GM21723 (cell line): ENCODE measurements around the gene RASA4B.
A peak's percentile ranks its signal among the peaks of the same experiment; 100 is the strongest.
"Not testable (repeated sequence)": the region's sequence is repeated elsewhere in the genome, so short reads cannot be mapped to it uniquely, and the experiment has no call there.

Source experiments
- ATAC-seq: cut with Tn5 transposase; IDR thresholded peaks from one replicate; pipeline ENCODE4 v1.9.1; 2021; ENCODE audit warnings: mild to moderate bottlenecking, moderate library complexity; ENCODE audit not compliant: unreplicated experiment

RASA4B gene

DNA sequence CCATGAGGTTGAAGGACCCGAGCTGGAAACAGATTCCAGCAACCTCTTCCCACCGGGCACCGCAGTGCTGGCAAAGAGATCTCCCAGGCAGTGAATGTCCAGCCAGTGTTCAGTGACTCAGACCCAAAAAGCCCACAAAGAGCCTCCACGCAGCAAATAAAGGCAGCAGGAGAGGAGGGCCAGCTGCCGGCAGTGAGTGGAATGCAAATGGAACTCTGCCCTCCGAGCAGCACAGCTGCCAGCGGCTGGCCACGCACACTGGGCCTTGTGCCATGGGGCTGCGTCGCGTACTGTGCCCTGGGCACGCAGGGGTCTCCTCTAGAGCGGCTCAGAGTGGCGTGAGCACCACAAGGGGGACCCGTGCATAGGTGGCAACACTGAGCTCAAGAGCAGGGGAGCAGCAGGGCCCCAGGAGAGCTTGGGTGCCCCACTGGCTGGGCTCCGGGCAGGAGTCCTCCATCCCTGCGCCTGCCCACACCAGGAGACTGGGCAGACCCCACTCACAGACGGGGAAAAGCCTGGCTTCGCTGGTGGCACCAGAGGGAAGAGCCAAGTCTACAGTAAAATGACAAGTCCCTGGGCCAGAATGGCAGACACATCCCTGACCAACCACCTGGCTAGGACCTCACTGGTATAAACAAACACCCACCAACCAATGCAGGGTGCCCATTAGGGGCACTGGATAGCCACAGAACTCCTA is 42.7 kb downstream of the RASA4B start:
- not testable (repeated sequence) for ATAC-seq

DNA sequence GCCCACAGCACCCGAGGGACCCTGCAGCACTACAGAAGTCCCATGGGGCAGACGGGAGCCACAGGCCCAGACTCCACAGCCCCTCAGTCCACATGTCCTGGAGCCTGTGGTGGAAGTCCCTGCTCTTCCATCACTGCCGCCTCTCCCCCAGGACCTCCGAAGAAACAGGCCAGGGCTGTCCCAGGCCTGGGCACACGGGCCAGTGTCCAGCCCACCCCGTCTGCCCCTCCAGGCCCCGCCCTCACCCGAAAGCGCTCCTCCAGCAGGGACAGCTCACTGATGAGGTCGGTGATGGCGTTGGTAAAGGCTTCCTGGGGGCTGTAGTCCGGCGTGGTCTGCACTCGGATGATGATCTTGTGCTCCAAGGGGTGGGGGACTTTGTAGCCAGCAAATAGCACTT is 43.5 kb downstream of the RASA4B start:
- not testable (repeated sequence) for ATAC-seq

DNA sequence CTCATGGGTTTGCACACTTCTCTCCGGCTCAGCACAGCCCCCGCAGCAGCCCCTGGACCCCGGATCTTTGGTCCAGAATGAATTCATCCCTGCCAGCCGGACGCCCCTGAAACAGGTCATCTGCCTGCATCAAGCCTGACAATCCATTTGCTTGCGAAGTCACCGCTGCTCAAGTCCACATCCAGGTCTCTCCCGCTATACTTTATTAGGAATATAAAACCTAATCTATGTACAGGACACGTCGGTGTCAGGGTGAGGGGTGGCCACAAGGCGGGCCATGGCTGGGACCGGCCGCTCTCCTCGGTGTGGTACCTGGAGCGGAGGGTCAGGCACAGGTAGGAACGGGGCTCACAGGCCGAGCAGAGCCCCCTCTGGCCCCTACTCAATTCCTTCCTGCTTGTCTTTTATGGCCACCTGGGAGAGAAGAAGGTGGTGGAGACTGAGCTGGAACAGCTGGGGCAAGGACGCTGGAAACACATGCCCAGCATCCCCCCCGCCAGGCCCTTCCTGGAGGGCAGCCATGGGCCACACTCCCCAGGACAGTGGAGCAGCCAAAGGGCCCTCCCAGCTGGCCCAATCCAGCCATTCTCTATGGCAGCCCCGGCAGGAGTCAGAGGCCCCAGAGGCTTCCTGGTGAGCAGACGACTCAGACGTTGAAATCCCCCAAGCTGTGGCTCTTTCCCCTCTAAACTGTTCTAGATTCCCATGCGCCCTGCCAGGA is 44.1 kb downstream of the RASA4B start:
- no peak for ATAC-seq

DNA sequence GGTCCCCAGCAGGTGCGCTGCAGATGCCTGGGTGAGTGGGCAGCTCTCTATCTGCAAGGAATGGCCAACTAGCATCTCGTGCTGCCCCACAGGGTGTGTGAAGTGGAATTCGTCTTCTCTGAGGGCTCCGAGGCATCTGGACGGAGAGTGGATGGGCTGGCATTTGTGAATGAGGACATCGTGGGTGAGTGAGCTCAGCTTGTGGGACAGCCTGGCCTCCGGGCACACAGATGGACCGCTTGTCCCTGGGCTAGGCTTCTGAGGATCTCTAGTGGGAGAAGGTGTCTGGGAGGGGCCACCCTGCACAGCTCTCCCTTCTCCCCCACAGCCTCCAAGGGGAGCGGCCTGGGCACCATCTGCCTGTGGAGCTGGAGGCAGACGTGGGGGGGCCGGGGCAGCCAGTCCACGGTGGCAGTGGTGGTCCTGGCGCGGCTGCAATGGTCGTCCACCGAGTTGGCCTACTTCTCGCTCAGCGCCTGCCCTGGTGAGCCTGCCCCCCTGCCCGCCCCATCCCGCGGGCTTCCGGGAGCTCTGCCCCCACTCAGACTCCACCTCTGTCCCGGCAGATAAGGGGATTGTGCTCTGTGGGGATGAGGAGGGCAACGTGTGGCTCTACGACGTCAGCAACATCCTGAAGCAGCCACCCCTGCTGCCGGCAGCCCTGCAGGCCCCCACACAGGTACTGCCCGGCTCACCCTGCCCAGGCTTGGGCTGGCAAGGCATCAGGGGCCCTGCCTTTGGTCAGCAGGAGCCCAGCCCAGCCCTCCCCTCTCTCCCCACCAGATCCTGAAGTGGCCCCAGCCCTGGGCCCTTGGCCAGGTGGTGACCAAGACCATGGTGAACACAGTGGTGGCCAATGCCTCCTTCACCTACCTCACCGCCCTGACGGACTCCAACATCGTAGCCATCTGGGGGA is 45.2 kb downstream of the RASA4B start:
- ATAC-seq: no peak

DNA sequence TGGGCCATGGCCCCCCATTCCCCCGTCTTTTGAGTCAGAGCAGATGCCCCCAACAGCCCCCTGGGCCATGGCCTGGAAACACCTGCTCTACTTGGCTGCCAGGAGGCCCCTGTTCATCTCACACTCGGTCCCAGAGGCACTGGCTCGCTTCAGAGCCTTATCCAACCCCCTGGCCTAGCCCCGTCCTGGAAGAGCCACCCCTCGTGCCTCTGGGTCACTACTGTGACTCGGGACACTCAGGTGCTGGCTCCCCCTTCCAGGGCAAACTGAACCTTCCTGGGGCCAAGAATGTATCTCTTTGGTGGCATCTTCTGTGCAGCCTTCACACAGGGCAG is 45.8 kb downstream of the RASA4B start:
- ATAC-seq: no peak

DNA sequence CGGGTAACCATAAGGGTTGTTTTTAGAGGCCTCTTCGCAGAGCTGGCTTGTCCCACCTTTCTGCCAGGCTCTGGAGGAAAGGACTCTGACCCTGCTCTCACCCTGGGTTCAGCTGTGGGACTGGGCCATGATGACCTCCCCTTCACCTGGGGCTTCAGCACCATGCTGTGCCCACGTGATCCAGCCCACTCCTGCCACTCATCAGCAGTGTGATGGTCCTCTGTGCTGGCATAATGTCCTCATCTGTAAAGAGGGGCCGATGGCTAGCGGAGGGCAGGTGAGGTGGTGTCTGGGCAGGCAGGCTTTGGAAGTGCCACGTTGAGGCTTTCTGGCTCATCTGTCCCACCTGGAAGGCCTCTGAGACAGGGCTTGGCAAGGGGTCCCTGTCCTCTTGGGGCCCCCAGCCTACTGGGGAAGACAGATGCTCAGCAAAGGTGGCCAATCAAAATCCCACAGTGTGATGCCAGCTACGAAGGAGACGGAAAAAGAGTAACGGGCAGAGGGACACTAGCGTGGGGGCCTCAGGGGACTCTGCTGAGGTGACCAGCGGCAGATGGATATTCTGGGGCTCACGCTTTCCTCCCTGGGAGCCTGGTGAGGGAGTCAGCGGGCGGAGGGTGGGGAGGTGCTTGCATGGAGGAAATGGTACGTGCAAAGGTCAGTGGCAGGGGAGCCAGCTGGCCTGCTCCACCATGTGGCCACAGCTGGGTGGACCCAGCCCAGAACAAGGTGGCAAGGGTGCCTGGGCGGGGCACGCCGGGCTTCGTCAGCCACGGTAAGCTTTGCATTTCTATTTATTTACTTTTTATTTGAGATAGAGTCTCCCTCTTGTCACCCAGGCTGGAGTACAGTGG is 47.4 kb downstream of the RASA4B start:
- ATAC-seq: no peak

DNA sequence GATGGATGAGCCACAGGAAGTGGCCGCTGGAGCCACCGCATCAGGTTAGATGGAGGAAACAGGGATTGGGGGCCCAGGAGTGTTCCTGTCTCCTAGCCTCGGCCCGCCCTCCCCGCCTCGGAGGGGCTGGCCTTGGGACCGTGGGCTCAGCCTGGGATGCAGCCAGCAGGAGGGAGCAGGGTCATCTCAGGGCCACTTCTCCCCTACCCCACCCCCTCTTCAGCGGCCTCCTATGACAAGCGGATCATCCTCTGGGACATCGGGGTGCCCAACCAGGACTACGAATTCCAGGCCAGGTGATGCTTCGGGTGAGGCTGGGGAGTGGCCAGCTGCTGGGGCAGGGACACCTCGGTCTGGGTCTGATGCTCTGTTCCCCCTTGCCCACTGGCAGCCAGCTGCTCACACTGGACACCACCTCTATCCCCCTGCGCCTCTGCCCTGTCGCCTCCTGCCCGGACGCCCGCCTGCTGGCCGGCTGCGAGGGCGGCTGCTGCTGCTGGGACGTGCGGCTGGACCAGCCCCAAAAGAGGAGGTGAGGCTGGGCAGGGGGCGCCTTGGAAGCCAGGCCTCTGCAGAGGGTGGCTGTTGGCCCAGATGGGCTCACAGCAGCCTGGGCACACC is 48.1 kb downstream of the RASA4B start:
- ATAC-seq: no peak

DNA sequence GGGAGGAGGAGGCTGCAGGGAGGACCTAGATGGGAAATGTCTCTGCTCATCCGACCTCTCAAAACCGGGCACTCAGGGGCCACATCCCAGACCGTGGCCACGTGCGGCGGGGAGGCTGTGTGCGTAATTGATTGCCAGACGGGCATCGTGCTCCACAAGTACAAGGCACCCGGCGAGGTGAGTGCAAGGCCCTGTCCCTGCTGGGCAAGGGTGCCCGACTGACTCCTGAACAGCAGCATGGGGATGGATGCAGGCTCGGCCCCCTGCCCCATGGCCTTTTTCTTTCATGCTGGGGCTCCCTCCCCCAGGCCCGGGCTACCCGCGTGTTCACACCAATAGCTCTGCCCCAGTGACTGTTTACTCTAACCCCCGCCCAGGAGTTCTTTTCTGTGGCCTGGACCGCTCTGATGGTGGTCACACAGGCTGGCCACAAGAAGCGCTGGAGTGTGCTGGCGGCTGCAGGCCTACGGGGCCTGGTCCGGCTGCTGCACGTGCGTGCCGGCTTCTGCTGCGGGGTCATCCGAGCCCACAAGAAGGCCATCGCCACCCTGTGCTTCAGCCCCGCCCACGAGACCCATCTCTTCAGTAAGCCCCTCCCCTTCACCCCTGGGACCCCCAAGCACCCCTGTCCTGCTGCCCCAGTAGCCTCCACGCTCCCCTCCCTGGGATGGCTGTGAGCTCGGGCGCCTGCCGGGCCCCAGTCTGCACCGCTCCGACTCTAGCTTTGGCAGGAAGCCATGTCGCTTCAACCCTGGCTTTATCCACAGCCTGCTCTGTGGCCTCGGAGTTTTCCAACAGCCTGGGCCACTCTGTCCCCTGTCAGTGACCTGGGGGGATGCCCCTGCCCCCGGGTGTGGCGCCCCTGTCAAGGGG is 48.9 kb downstream of the RASA4B start:
- no peak for ATAC-seq

DNA sequence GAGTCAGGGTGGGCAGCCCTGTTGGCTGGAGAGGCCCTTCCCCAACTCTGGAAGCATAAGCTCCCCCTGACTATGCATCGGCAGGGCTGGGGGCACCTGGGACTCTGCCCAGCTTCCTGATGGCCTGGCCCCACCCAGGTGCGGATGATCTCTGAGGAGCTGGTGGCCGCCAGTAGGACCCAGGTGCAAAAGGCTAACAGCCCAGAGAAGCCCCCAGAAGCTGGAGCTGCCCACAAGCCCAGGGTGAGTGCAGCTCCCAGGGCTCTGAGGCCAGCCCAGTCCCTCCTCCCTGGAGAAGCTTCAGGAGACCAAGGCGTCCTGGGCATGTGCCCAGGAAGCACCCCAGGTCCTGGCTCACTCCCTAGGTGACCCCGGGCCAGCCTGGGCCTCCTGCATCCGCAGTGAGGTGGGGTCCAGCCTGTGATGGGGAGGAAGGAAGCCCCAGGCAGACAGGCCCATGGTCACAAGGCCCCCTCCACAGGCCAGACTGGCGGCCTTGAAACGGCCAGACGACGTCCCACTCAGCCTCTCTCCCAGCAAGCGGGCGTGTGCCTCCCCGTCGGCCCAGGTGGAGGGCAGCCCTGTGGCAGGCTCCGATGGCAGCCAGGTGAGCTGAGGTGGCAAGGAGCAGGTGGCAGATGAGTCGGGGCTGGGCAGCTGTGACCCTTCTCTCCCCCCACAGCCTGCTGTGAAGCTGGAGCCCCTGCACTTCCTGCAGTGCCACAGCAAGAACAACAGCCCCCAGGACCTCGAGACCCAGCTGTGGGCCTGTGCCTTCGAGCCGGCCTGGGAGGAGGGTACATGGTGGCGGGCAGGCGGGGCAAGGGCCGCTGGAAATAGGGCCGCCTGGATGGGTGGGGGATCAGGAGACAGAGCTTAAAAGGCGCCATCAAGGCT is 49.7 kb downstream of the RASA4B start:
- no peak for ATAC-seq

DNA sequence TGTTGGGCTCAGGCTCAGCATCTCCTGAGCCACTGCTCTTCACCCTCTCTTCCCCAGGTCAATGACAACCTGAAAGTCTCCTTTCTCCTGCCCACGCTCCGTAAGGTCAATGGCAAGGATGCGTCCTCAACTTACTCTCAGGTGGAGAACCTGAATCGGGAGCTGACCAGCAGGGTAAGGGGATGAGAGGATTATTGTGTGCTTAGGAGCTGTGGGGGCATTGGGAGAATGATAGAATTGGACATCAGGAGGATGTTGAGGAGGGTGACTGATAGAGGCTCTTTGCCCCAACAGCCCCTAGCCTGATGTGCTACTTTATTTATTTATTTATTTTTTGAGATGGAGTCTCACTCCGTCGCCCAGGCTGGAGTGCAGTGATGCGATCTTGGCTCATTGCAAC is 51.5 kb downstream of the RASA4B start:
- ATAC-seq: no peak

DNA sequence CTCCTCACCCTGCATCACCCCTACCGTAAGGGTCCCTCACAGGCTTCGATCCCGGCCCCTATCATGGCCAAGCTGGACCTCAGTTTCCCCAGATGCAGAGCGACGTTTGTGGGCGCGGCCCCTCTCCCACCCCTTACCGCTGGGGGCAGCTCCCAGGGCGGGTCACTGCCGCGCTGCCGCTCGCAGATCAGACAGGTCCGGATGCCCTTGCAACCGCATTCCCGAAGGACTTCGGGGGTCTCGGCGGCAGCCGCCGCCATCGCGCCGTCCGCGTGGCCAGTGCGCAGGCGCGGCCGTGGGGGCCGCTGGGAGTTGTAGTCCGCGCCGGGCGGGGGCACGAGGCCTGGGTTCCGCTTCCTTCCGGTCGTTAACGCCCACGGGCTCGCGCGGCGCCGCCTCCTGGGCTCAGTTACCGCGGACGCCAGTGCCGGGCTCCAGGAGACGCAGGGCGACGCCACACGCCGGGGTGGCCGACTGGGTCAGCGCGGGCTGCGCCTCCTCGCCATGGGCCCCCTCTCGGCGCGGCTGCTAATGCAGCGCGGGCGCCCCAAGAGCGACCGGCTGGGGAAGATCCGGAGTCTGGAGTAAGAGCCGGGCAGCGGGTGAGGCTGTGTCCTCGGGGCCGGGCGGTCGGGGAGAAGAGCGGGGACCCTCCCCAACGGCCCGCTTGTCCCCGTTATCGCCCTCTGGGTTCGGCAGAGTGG is 52.8 kb downstream of the RASA4B start, which contains the start of the genes ALKBH4 and LRWD1:
Gene ALKBH4, minus strand, starts transcription at position 287 of the 704 bp plus-strand sequence. Its CDS starts 27 bp downstream, at position 260.
Gene LRWD1, plus strand, starts transcription at position 408 of the 704 bp plus-strand sequence. Its CDS starts 97 bp downstream, at position 505.
- peak; percentile 79 for ATAC-seq

DNA sequence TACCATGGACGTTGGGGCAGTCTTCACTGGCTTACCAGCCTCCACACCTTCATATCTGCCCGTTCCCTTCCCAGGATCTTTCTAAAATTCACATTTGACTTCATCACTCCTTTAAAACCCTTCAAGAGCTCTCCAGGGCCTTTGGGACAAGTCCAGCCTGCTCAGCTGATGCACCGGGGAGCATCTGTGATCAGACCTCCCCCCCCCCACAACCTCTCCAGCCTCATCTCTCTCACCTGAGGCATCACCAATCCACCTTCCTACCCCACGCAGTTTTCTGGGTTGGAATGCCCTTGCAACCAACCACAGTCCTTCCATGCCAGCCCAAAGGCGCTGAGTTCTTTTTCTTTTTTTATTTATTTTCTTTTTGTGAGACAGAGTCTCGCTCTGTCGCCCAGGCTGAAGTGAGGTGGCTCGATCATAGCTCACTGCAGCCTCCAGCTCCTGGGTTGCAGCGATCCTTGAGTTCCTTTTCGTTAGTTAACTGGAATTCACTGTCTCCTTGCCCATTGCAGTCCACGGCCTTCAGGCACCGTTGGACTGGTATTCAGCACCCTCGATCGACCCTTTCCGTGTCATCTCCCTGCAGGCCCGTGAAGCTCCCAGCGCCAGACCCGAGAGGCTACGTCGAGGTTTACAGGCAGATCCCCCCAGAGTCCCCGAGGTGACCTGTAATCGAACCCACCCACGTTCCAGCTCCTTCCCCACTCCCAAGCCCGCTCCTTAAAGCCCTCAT is 53.6 kb downstream of the RASA4B start:
- ATAC-seq: peak; percentile 5

DNA sequence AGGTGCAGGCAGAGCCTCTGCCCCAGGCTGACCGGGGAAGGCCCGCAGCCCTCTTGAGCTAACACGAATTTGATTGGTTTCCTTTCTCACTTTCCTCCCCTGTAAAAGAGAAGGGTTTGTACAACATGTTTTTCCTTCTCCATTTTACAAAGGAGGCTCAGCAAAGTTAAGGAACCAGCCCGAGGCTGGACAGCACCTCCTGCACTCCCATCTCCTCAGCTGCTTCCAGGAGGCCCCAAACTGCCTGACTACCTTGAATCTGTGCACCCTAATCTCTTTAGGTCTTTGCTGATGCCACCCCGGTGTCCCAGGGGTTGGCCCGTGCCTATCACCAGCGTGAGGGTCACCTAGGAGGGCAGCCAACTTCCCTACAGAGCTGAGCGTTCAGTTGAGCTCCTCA is 57.1 kb downstream of the RASA4B start:
- ATAC-seq: no peak

DNA sequence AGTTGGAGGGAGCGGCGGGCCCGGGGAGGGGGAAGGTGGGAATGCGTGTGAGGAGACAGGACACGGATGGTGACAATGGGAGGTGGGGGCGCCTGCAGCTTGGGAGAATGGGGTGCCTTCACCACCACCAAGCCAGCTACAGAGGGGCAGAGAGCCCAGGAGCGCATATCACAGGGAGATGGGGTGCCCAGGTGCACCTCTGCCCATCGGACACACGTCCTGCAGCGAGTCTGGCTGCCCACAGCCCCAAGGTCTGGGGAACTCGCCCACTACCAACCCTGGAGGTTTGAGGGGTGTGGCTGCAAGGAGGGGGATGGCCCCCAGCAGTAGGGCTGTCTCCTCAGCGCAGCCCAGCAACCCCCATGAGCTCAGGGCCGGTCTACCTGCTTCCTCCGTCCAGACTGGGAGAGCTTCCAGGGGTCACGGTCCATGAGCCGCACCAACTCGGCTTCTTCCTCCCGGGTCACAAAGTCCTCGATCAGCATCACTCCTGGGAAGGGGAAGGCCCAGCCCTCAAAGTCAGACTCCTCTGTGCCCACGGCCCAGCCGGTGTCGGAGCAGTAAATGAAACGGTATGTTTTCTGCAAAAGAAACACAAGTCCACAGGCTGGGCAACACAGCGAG is 58.2 kb downstream of the RASA4B start:
- ATAC-seq: no peak

DNA sequence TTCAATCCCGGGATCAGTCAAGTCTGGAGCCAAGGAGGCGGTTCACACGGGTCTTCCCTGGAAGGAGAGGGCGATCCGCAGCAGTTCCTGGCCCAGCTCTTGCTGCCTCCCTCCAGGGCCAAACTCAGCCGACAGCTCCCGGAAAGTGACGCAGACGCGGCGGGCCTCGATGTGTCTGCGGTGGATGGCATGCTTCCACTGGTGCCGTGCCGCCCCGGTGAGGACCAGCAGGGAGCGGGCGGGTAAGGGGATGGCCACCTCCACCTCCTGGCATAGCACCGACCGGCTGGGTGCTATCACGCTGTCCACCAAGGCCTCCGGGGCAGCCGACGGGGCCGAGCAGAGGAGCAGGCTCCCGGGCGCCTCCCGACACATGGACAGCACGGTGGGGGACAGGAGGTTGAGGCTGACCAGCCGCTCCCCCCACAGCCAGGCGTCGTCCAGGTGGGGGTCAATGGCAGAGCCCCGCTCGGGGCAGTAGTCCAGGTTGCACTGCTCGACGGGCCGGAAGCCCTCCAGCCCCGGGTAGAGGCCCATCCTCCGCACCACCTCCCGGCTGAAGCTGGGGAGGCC is 60.1 kb downstream of the RASA4B start:
- no peak for ATAC-seq

DNA sequence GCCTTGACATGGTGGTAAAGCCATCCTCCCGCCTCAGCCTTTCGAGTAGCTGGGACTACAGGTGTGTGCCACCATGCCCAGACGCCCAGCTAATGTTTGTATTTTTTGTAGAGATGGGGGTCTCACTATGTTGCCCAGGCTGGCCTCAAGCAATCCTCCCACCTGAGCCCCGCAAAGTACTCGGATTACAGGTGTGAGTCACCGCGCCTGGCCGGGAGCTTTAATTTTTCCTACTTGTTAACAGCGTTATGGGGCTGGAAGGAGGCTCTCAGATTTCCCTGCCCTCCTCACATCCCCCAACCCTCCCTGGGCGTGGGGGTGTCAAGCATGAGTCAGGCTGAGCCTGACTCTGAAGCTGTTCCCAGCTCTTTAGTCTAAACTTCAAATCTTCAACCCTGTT is 61.2 kb downstream of the RASA4B start:
- ATAC-seq: no peak
